PC-3 (cell line): ENCODE data around the gene PMP22. TPM values are rescaled to one million over a fixed set of nuclear protein-coding genes. Genes with fewer than 3 reads are reported as not detected.

Experiments
- ATAC-seq: fragments of 200-7000 bp; cut with Tn5 transposase; 2 replicates; pipeline ENCODE4 v1.9.1; 2020; ENCODE audit warnings: mild to moderate bottlenecking, moderate library complexity
- BruUV-seq: library from RNA; stranded (reverse); fragments of 400-500 nt; replicated peaks from 2 replicates; lab custom pipeline; 2021; lab: Mats Ljungman, UMichigan
- CTCF ChIA-PET: fragments of 300-600 bp; sonication (Branson Sonifier 250); formaldehyde crosslinking; loops from one replicate; lab custom pipeline; 2022; ENCODE audit warnings: antibody characterized with exemption; lab: Charles Lee
- POLR2A ChIA-PET: fragments of 300-600 bp; sonication (Branson Sonifier 250); formaldehyde crosslinking; loops from one replicate; lab custom pipeline; 2022; ENCODE audit warnings: antibody characterized with exemption; ENCODE audit not compliant: unreplicated experiment; lab: Charles Lee
- DNase-seq: peaks from one replicate; pipeline ENCODE4 v3.0.0-alpha.2; 2015
- H2AFZ ChIP-seq: fragments of 300-600 bp; sonication (generic); 2 replicates; pipeline ENCODE4 v1.6.0; 2016; ENCODE audit warnings: antibody characterized with exemption, low read length
- H3F3A ChIP-seq: fragments of 300-600 bp; sonication (generic); one replicate; pipeline ENCODE4 v1.6.0; 2017; ENCODE audit warnings: antibody characterized with exemption, low read length, control low read depth, mild to moderate bottlenecking; ENCODE audit not compliant: unreplicated experiment
- H3K27ac ChIP-seq: fragments of 300-600 bp; sonication (generic); 2 replicates; pipeline ENCODE4 v1.5.1; 2016; ENCODE audit warnings: mild to moderate bottlenecking, low read length
- H3K27me3 ChIP-seq: fragments of 300-600 bp; sonication (generic); 2 replicates; pipeline ENCODE4 v1.6.1; 2016; ENCODE audit warnings: low read length, mixed read lengths
- H3K36me3 ChIP-seq: fragments of 300-600 bp; sonication (generic); 2 replicates; pipeline ENCODE4 v1.6.1; 2016; ENCODE audit warnings: low read depth, mixed run types, low read length, mixed read lengths
- H3K4me1 ChIP-seq: fragments of 300-600 bp; sonication (generic); 2 replicates; pipeline ENCODE4 v1.5.1; 2016; ENCODE audit warnings: low read length; ENCODE audit not compliant: insufficient read depth
- H3K4me2 ChIP-seq: fragments of 300-600 bp; sonication (generic); 2 replicates; pipeline ENCODE4 v1.6.0; 2016; ENCODE audit warnings: low read length
- H3K4me3 ChIP-seq: fragments of 300-600 bp; sonication (generic); 2 replicates; pipeline ENCODE4 v1.5.1; 2016; ENCODE audit warnings: mild to moderate bottlenecking, low read length, mixed read lengths
- H3K79me2 ChIP-seq: fragments of 300-600 bp; sonication (generic); 2 replicates; pipeline ENCODE4 v1.6.1; 2017; ENCODE audit warnings: low read length, mixed read lengths
- H3K9ac ChIP-seq: fragments of 300-600 bp; sonication (generic); 2 replicates; pipeline ENCODE4 v1.6.0; 2016; ENCODE audit warnings: mild to moderate bottlenecking, low read length
- H3K9me2 ChIP-seq: fragments of 300-600 bp; sonication (generic); replicated peaks from 2 replicates; pipeline ENCODE4 v1.6.1; 2016; ENCODE audit warnings: mixed run types, low read length, mixed read lengths
- H3K9me3 ChIP-seq: fragments of 300-600 bp; sonication (generic); 2 replicates; pipeline ENCODE4 v1.6.1; 2016; ENCODE audit warnings: low read length, mixed read lengths
- H4K20me1 ChIP-seq: fragments of 300-600 bp; sonication (generic); 2 replicates; pipeline ENCODE4 v1.6.1; 2016; ENCODE audit warnings: low read length, mixed read lengths
- EZH2 ChIP-seq: fragments of 300-600 bp; sonication (generic); IDR thresholded peaks from one replicate; pipeline ENCODE4 v1.6.1; 2017; ENCODE audit warnings: antibody characterized with exemption, mild to moderate bottlenecking, low read length; ENCODE audit not compliant: unreplicated experiment
- EZH2phosphoT487 ChIP-seq: fragments of 300-600 bp; sonication (generic); IDR thresholded peaks from 2 replicates; pipeline ENCODE4 v1.6.1; 2018; ENCODE audit warnings: mild to moderate bottlenecking, antibody characterized with exemption, low read length, borderline replicate concordance
- intact Hi-C: fragments of 100-400 bp; cut with micrococcal nuclease; formaldehyde crosslinking; loops from 2 replicates; pipeline ENCODE4 v1.9.0; 2023
- total RNA-seq: library from RNA; depleted of rRNA; stranded (reverse); fragments of >200 nt; gene quantifications from 2 replicates; pipeline ENCODE4 v1.2.3, GENCODE V29; 2014
- TF ChIP-seq, protein P1 (sequence below): fragments of 300-600 bp; sonication (generic); conservative IDR thresholded peaks from 2 replicates; pipeline ENCODE4 v1.5.1; 2017; ENCODE audit warnings: antibody characterized with exemption, low read depth, mild to moderate bottlenecking, low read length

Gene PMP22
- total RNA-seq, 1 experiment from 2014 or later: 51.0 TPM

DNA sequence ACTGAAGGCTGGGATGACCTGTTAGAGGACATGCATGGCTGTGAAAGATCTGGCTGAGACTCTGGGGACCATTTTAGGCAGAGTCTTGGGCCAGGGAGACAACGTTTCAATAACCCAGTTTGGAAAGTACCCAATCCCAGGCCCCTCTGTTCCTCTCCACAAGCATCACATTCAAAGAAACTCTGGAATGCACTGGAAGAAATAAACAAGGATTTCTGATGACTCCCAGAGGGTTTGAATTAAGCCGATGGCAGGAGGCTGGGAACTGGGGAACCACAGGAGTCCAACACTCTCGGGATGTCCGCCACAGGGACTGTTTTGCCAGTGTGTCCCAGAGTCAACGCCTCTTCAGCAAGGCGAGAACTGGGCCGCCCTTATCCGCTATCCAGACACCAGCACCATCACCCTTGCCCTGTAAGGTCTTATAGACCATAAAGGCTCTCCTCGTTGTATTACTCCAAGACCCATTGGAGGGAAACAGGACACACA lies 3.3 kb downstream of the PMP22 start:
- BruUV-seq: TSS peak; percentile 41
- peak overlapping the region; percentile 95 for H3K27ac ChIP-seq
- POLR2A ChIA-PET: no interaction called here
- H3K9ac ChIP-seq: peak overlapping the region; percentile 98
- H3K4me1 ChIP-seq: peaks cover 71% of the 10 kb centered on the region
- CTCF ChIA-PET: no interaction called here
- H3K79me2 ChIP-seq: peaks cover 41% of the 10 kb centered on the region
- intact Hi-C loops: loop anchor here (1.0 to 2.0 kb wide), 2 partner anchors 87 to 115 kb away; no protein-coding TSS in a partner anchor
- ATAC-seq (peak; percentile 5; the same call in 1 of the 2 replicates), DNase-seq (peak; percentile 47)
- H3K4me2 ChIP-seq: peak overlapping the region; percentile 97
- peaks cover 9% of the 10 kb centered on the region for H3F3A ChIP-seq
- peak overlapping the region; percentile 90 for H3K4me3 ChIP-seq
- H3K36me3 ChIP-seq: peaks cover 12% of the 10 kb centered on the region
- H4K20me1 ChIP-seq: peaks cover 8% of the 10 kb centered on the region; the same call in 1 of the 2 replicates
- no peaks in the 10 kb centered on the region for H3K27me3 ChIP-seq
- peak overlapping the region; percentile 54 for H2AFZ ChIP-seq
- no peak for TF ChIP-seq EZH2phosphoT487
- no peak for TF ChIP-seq EZH2
- TF ChIP-seq, protein P1, sequence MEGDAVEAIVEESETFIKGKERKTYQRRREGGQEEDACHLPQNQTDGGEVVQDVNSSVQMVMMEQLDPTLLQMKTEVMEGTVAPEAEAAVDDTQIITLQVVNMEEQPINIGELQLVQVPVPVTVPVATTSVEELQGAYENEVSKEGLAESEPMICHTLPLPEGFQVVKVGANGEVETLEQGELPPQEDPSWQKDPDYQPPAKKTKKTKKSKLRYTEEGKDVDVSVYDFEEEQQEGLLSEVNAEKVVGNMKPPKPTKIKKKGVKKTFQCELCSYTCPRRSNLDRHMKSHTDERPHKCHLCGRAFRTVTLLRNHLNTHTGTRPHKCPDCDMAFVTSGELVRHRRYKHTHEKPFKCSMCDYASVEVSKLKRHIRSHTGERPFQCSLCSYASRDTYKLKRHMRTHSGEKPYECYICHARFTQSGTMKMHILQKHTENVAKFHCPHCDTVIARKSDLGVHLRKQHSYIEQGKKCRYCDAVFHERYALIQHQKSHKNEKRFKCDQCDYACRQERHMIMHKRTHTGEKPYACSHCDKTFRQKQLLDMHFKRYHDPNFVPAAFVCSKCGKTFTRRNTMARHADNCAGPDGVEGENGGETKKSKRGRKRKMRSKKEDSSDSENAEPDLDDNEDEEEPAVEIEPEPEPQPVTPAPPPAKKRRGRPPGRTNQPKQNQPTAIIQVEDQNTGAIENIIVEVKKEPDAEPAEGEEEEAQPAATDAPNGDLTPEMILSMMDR: no peak
- H3K9me2 ChIP-seq: no peaks in the 10 kb centered on the region
- no peaks in the 10 kb centered on the region for H3K9me3 ChIP-seq

DNA sequence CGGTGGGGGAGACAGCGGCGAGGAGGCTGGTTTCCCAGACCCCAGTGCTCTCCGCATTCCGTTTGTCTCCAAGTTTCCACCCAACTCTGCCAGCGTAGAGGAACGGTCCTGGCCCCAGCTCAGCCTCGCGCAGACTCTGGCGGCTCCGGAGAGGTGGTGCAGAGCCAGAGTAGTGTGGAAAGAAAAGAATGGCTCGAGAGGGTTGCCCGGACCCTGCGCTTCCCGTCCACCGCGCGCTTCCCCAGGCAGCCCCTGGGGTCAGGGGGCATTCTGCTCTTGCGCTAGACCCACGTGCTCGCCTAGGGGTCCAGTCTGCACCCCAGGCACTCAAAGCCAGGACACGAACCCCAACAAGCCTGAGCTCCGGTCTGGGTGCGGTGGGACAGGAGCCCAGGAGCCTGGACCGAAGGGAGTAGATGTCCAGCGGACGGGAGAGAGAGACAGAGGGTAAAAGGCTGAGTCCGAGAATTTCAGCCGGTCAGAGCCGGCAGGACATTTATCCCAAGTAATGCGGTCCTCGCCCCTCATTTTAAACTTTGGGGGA lies 3.8 kb downstream of the PMP22 start:
- DNase-seq (peak; percentile 73), ATAC-seq (peak; percentile 18)
- Histone ChIP-seq H3K9me2 (no peaks in the 10 kb centered on the region), H3K9me3 (no peaks in the 10 kb centered on the region), H3K79me2 (peaks cover 46% of the 10 kb centered on the region), H3K4me3 (peak overlapping the region; percentile 90), H3K27me3 (no peaks in the 10 kb centered on the region), H3K27ac (peak overlapping the region; percentile 95), H3K4me1 (peaks cover 75% of the 10 kb centered on the region), H3F3A (peaks cover 9% of the 10 kb centered on the region), H3K4me2 (peak overlapping the region; percentile 97), H4K20me1 (peaks cover 8% of the 10 kb centered on the region; the same call in 1 of the 2 replicates), H3K36me3 (peaks cover 16% of the 10 kb centered on the region), H3K9ac (peak overlapping the region; percentile 98), H2AFZ (peak overlapping the region; percentile 69)
- TF ChIP-seq EZH2phosphoT487 (no peak), EZH2 (no peak)
- TF ChIP-seq, protein P1: no peak
- ChIA-PET CTCF (interaction anchor here (0.5 to 0.9 kb wide), 2 partner anchors 87 to 149 kb away, joined by 3 to 5 read pairs; no protein-coding TSS in a partner anchor), POLR2A (no interaction called here)
- TSS peak; percentile 23 for BruUV-seq
- intact Hi-C loops: loop anchor here (1.0 to 2.0 kb wide), 2 partner anchors 87 to 116 kb away; no protein-coding TSS in a partner anchor
